Spleen (tissue), 11 donors: ENCODE data around the gene LRP1B. TPM values are rescaled to one million over a fixed set of nuclear protein-coding genes. Genes with fewer than 3 reads are reported as not detected.

Experiments used
- DNase-seq: peaks from one replicate; pipeline ENCODE4 v3.0.0-alpha.2; 2020
- H3K27ac ChIP-seq, 8 donors: fragments of 200-600 bp; sonication (generic) in 7 of 8; 1 replicate in 4 of 8; 2 replicates in 4 of 8; pipeline versions ENCODE4 v1.5.0 to v1.8.0; 2016 to 2021; ENCODE audit warnings: inconsistent platforms in 4 of 8, mild to moderate bottlenecking in 4 of 8, moderate library complexity in 1 of 8
- H3K27me3 ChIP-seq, 7 donors: fragments of 200-600 bp; sonication (generic) in 6 of 7; replicated peaks in 1 of 7; 1 replicate in 4 of 7; 2 replicates in 3 of 7; pipeline versions ENCODE4 v1.5.0 to v1.8.0; 2016 to 2021; ENCODE audit warnings: inconsistent platforms in 3 of 7, mild to moderate bottlenecking in 1 of 7
- H3K36me3 ChIP-seq, 6 donors: fragments of 200-600 bp; sonication (generic) in 5 of 6; 1 replicate in 4 of 6; 2 replicates in 2 of 6; pipeline versions ENCODE4 v1.5.0 to v1.8.0; 2016 to 2021; ENCODE audit warnings: inconsistent platforms in 2 of 6
- H3K4me1 ChIP-seq, 6 donors: fragments of 200-600 bp; sonication (generic) in 5 of 6; 1 replicate in 3 of 6; 2 replicates in 3 of 6; pipeline versions ENCODE4 v1.5.0 to v1.8.0; 2016 to 2021; ENCODE audit warnings: inconsistent platforms in 3 of 6
- H3K4me3 ChIP-seq, 8 donors: fragments of 200-600 bp; sonication (generic) in 7 of 8; 1 replicate in 4 of 8; 2 replicates in 4 of 8; pipeline versions ENCODE4 v1.5.0 to v1.8.0; 2016 to 2021; ENCODE audit warnings: inconsistent platforms in 4 of 8, mild to moderate bottlenecking in 4 of 8, moderate library complexity in 2 of 8
- H3K9me3 ChIP-seq, 8 donors: fragments of 200-600 bp; sonication (generic) in 7 of 8; 1 replicate in 4 of 8; 2 replicates in 4 of 8; pipeline versions ENCODE4 v1.5.0 to v1.8.0; 2016 to 2021; ENCODE audit warnings: inconsistent platforms in 4 of 8
- CTCF ChIP-seq, 11 experiments: fragments of 200-600 bp in 7 of 11; fragments of 450-650 bp in 4 of 11; sonication (generic) in 4 of 11; IDR thresholded peaks in 8 of 11; conservative IDR thresholded peaks in 3 of 11; 1 replicate in 7 of 11; 2 replicates in 4 of 11; pipeline versions ENCODE4 v1.4.0 to v1.8.0; 2016 to 2021; ENCODE audit warnings: antibody characterized with exemption in 11 of 11, inconsistent platforms in 4 of 11, mild to moderate bottlenecking in 1 of 11
- POLR2A ChIP-seq, 3 donors: fragments of 450-650 bp; IDR thresholded peaks; one replicate each; pipeline ENCODE4 v1.5.1; 2017; ENCODE audit warnings: antibody characterized with exemption in 3 of 3, mild to moderate bottlenecking in 1 of 3
- POLR2AphosphoS5 ChIP-seq, 3 donors: sonication (generic); formaldehyde crosslinking; IDR thresholded peaks; one replicate each; pipeline ENCODE4 v1.5.1; 2017; ENCODE audit warnings: antibody characterized with exemption in 3 of 3
- WGBS, 5 donors: extraction: QIAGEN DNeasy Blood & Tissue Kit in 3 of 5; methylation state at CpG; one replicate each; pipeline versions ENCODE4 v1.1.5 to v1.1.7; 2013 to 2018; 5-methylcytosine and 5-hydroxymethylcytosine counted together
- intact Hi-C: fragments of 100-400 bp; cut with DNase I; formaldehyde crosslinking; loops from one replicate; pipeline ENCODE4 v1.15.0; 2023; ENCODE audit warnings: low total_unique reads
- polyA plus RNA-seq, 3 donors: library from polyadenylated mRNA; stranded (reverse); fragments of 200-250 nt; gene quantifications; one replicate each; pipeline ENCODE4 v1.2.1, GENCODE V29; 2013
- total RNA-seq, 7 donors: library from RNA; depleted of rRNA in 3 of 7; stranded (reverse); fragments of >200 nt in 3 of 7; fragmentation: NEBNext Ultra II Directional in 4 of 7; extraction: Animal tissue kit (Norgen Biotek cat#: 25700) in 4 of 7; gene quantifications; one replicate each; pipeline versions ENCODE4 v1.1.0 to v1.2.1, GENCODE V29; 2016 to 2021
- donor health status: healthy with polysubstance abuse.
- donor health status: DM: no; HTN: no; CAD: no; lungs with moderate emphysema.
- donor health status: DM: no; HTN: no; CAD: no.
- donor health status: Bipolar disorder and iron deficiency.
- donor health status: healthy.
- donor health status: DM: no; HTN: no; CAD: no.
- donor health status: DM: yes; HTN: yes; CAD: no.

Gene LRP1B
- total and polyA plus RNA-seq, 10 donors = 0.02 to 0.85 (median 0.08) TPM; not detected in 2

GRCh38 chr2:141125432-141125831, 1005.4 kb downstream of the LRP1B start:
- peaks cover 0 to 12% (median 3%) of the 10 kb centered on the region in 8 donors for H3K9me3 ChIP-seq
- no peak overlapping the region for H3K4me3 ChIP-seq
- H3K36me3 ChIP-seq = no peaks in the 10 kb centered on the region
- no peaks in the 10 kb centered on the region for H3K27me3 ChIP-seq
- no peak for DNase-seq
- no peak overlapping the region for H3K27ac ChIP-seq
- TF ChIP-seq POLR2AphosphoS5 (IDR thresholded peaks at IDR 0.05) (no peak), POLR2A (IDR thresholded peaks at IDR 0.05) (no peak), CTCF (IDR thresholded peaks at IDR 0.05 in 8 of 11, conservative IDR thresholded peaks at IDR 0.05 in 3 of 11) (no peak)
- intact Hi-C loops = no loop called here
- no peaks in the 10 kb centered on the region for H3K4me1 ChIP-seq
- 56 to 85% (median 65%) methylated on average over 2 of the region's 2 CpGs for WGBS, 5 donors

- no peak for TF ChIP-seq POLR2A (IDR thresholded peaks at IDR 0.05)
- TF ChIP-seq POLR2AphosphoS5 (IDR thresholded peaks at IDR 0.05) = no peak
- no peak for TF ChIP-seq CTCF (IDR thresholded peaks at IDR 0.05 in 8 of 11, conservative IDR thresholded peaks at IDR 0.05 in 3 of 11)
- 75 to 83% (median 79%) methylated on average over 4 of the region's 4 CpGs for WGBS, 5 donors
- H3K4me1 ChIP-seq = no peaks in the 10 kb centered on the region
- DNase-seq = no peak
- H3K9me3 ChIP-seq = peaks cover 0 to 7% (median 0%) of the 10 kb centered on the region in 8 donors
- H3K27me3 ChIP-seq = no peaks in the 10 kb centered on the region
- H3K4me3 ChIP-seq = no peak overlapping the region
- no peak overlapping the region for H3K27ac ChIP-seq
- intact Hi-C loops = no loop called here
- H3K36me3 ChIP-seq = no peaks in the 10 kb centered on the region
Measured at GRCh38 chr2:141118836-141119235, 1012.0 kb downstream of the LRP1B start.

GRCh38 chr2:141113301-141113700, 1017.5 kb downstream of the LRP1B start:
- Histone ChIP-seq H3K4me3 (no peak overlapping the region), H3K4me1 (no peaks in the 10 kb centered on the region), H3K27ac (no peak overlapping the region), H3K9me3 (peaks cover 0 to 13% (median 2%) of the 10 kb centered on the region in 8 donors), H3K36me3 (no peaks in the 10 kb centered on the region), H3K27me3 (no peaks in the 10 kb centered on the region)
- intact Hi-C loops = no loop called here
- TF ChIP-seq POLR2A (IDR thresholded peaks at IDR 0.05) = no peak
- DNase-seq = no peak

- Histone ChIP-seq H3K9me3 (peaks cover 0 to 13% (median 2%) of the 10 kb centered on the region in 8 donors), H3K4me3 (no peak overlapping the region), H3K27ac (no peak overlapping the region), H3K4me1 (no peaks in the 10 kb centered on the region), H3K27me3 (no peaks in the 10 kb centered on the region), H3K36me3 (no peaks in the 10 kb centered on the region)
- TF ChIP-seq POLR2AphosphoS5 (IDR thresholded peaks at IDR 0.05) = no peak
- TF ChIP-seq CTCF (IDR thresholded peaks at IDR 0.05 in 8 of 11, conservative IDR thresholded peaks at IDR 0.05 in 3 of 11) = no peak
- no peak for TF ChIP-seq POLR2A (IDR thresholded peaks at IDR 0.05)
- DNase-seq = no peak
- intact Hi-C loops = no loop called here
Measured at GRCh38 chr2:141109633-141110032, 1021.2 kb downstream of the LRP1B start.

GRCh38 chr2:141105763-141106162, 1025.1 kb downstream of the LRP1B start:
- no peak overlapping the region for H3K4me3 ChIP-seq
- DNase-seq = no peak
- TF ChIP-seq POLR2A (IDR thresholded peaks at IDR 0.05) (no peak), POLR2AphosphoS5 (IDR thresholded peaks at IDR 0.05) (no peak), CTCF (IDR thresholded peaks at IDR 0.05 in 8 of 11, conservative IDR thresholded peaks at IDR 0.05 in 3 of 11) (no peak)
- H3K36me3 ChIP-seq = no peaks in the 10 kb centered on the region
- no peaks in the 10 kb centered on the region for H3K4me1 ChIP-seq
- H3K9me3 ChIP-seq = no peaks in the 10 kb centered on the region
- H3K27ac ChIP-seq = no peak overlapping the region
- H3K27me3 ChIP-seq = no peaks in the 10 kb centered on the region
- intact Hi-C loops = no loop called here
